Tibial nerve (tissue), 4 donors: ENCODE results near the gene PADI6.

Experiments
- CTCF ChIP-seq, 5 experiments: fragments of 200-600 bp in 3 of 5; fragments of 450-650 bp in 2 of 5; sonication (generic) in 3 of 5; IDR thresholded peaks; one replicate each; pipeline ENCODE4 v1.5.1; 2016 to 2019; ENCODE audit warnings: antibody characterized with exemption in 5 of 5, mild to moderate bottlenecking in 3 of 5, moderate library complexity in 2 of 5
- EP300 ChIP-seq, 2 donors: sonication (generic); formaldehyde crosslinking; IDR thresholded peaks; one replicate each; pipeline ENCODE4 v1.6.1; 2017; ENCODE audit warnings: antibody characterized with exemption in 2 of 2, mild to moderate bottlenecking in 1 of 2
- POLR2A ChIP-seq, 2 donors: fragments of 450-650 bp; IDR thresholded peaks; one replicate each; pipeline ENCODE4 v1.6.1; 2017; ENCODE audit warnings: antibody characterized with exemption in 2 of 2, mild to moderate bottlenecking in 2 of 2, moderate library complexity in 2 of 2

DNA sequence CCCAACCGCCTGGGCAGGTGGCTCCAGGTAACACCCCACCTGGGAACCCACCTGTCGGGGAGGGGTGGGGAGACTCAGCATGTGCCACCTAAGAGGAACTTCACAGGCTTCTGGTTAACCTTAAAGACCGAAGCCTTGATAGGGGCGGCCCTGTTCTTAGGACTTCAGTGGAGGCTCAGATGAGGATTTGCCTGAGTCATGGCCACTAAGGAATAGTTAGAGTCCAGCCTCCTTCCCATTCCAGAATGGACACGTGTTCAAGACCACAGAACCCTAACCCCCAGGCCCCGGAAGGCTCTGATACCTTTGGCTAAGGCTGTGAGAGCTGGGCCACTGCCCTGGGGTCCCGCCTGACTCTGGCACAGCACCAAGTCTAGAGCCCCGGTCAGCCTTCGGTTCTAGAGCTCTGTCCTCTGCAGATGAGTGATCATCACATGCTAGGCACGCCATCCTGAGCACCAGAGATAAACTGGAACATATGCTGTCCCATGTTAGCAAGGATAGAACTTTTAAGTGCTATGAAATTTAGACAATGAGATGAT lies 20.3 kb downstream of the PADI6 start:
- TF ChIP-seq POLR2A (IDR thresholded peaks at IDR 0.05) (no peak), CTCF (IDR thresholded peaks at IDR 0.05) (no peak), EP300 (IDR thresholded peaks at IDR 0.05) (no peak)
